ENCODE data around the gene F2R.

- TF ChIP-seq SRY (CRISPR knock-in tag; IDR thresholded peaks at IDR 0.05) (no peak), RFX5 (IDR thresholded peaks at IDR 0.05; ENCODE audit: low read depth, low read length) (no peak), POLR2A (IDR thresholded peaks at IDR 0.05; ENCODE audit: insufficient read depth in 1 of 2, low read depth in 2 of 2, low read length in 2 of 2) (no peak), EZH2 (conservative IDR thresholded peaks at IDR 0.05; ENCODE audit: low read depth, low read length) (no peak), ZNF740 (CRISPR knock-in tag; IDR thresholded peaks at IDR 0.05) (no peak)
Measured at GRCh38 chr5:76696251-76696650, 19.7 kb upstream of the F2R start.
